COLO668 (cell line): ENCODE measurements around the gene PIP.
"Not testable (repeated sequence)": the region's sequence is repeated elsewhere in the genome, so short reads cannot be mapped to it uniquely, and the experiment has no call there.

Experiments used
- DNase-seq: peaks from one replicate; lab custom pipeline; 2025; ENCODE audit not compliant: unreplicated experiment; lab: John Stamatoyannopoulos, UW

PIP gene

GRCh38 chr7:143131781-143132180, at the start of gene PIP:
Gene PIP (plus strand): TSS chr7:143132077. CDS start chr7:143132117, 40 bp downstream.
- no peak for DNase-seq

- no peak for DNase-seq
Observed at GRCh38 chr7:143085109-143085508, 46.8 kb upstream of the PIP start.

- DNase-seq: not testable (repeated sequence)
Observed at GRCh38 chr7:143085610-143086009, 46.3 kb upstream of the PIP start.

GRCh38 chr7:143088549-143089231, 43.2 kb upstream of the PIP start:
- DNase-seq: not testable (repeated sequence)

- no peak for DNase-seq
Observed at GRCh38 chr7:143096146-143096545, 35.7 kb upstream of the PIP start.

GRCh38 chr7:143099579-143099978, 32.3 kb upstream of the PIP start:
- DNase-seq: not testable (repeated sequence)

- no peak for DNase-seq
Observed at GRCh38 chr7:143104759-143105158, 27.1 kb upstream of the PIP start.

GRCh38 chr7:143108019-143108418, 23.9 kb upstream of the PIP start:
- DNase-seq: not testable (repeated sequence)

- DNase-seq: no peak
Observed at GRCh38 chr7:143117395-143117794, 14.5 kb upstream of the PIP start.

GRCh38 chr7:143120691-143121405, 11.0 kb upstream of the PIP start:
- no peak for DNase-seq

GRCh38 chr7:143123326-143123725, 8.6 kb upstream of the PIP start:
- not testable (repeated sequence) for DNase-seq

GRCh38 chr7:143126146-143126545, 5.7 kb upstream of the PIP start:
- DNase-seq: no peak

GRCh38 chr7:143129051-143129450, 2.8 kb upstream of the PIP start:
- no peak for DNase-seq

GRCh38 chr7:143129477-143129876, 2.4 kb upstream of the PIP start:
- no peak for DNase-seq

- no peak for DNase-seq
Observed at GRCh38 chr7:143130541-143130940, 1.3 kb upstream of the PIP start.

GRCh38 chr7:143147070-143147469, 15.2 kb downstream of the PIP start:
- no peak for DNase-seq

- DNase-seq: no peak
Observed at GRCh38 chr7:143148050-143148449, 16.2 kb downstream of the PIP start.

- DNase-seq: no peak
Observed at GRCh38 chr7:143148651-143149050, 16.8 kb downstream of the PIP start.

- DNase-seq: not testable (repeated sequence)
Observed at GRCh38 chr7:143150696-143151095, 18.8 kb downstream of the PIP start.

- DNase-seq: not testable (repeated sequence)
Observed at GRCh38 chr7:143158617-143159016, 26.7 kb downstream of the PIP start.

- no peak for DNase-seq
Observed at GRCh38 chr7:143171697-143172096, 39.8 kb downstream of the PIP start.

- DNase-seq: peak; percentile 11
Observed at GRCh38 chr7:143172354-143172753, 40.5 kb downstream of the PIP start.
